GM10266 (cell line): ENCODE data around the gene GPR84.
A peak's percentile ranks its signal among the peaks of the same experiment; 100 is the strongest.

Experiments
- DNase-seq: peaks from one replicate; pipeline ENCODE4 v3.0.0; 2012; ENCODE audit errors: extremely low spot score
- CTCF ChIP-seq: IDR thresholded peaks from 2 replicates; pipeline ENCODE4 v1.5.1; 2012; ENCODE audit warnings: mild to moderate bottlenecking, low read depth; ENCODE audit not compliant: control insufficient read depth, insufficient read depth; ENCODE audit errors: missing control alignments

GPR84 gene

GRCh38 chr12:54373649-54374561, 9.6 kb upstream of the GPR84 start:
- no peak for TF ChIP-seq CTCF

DNA sequence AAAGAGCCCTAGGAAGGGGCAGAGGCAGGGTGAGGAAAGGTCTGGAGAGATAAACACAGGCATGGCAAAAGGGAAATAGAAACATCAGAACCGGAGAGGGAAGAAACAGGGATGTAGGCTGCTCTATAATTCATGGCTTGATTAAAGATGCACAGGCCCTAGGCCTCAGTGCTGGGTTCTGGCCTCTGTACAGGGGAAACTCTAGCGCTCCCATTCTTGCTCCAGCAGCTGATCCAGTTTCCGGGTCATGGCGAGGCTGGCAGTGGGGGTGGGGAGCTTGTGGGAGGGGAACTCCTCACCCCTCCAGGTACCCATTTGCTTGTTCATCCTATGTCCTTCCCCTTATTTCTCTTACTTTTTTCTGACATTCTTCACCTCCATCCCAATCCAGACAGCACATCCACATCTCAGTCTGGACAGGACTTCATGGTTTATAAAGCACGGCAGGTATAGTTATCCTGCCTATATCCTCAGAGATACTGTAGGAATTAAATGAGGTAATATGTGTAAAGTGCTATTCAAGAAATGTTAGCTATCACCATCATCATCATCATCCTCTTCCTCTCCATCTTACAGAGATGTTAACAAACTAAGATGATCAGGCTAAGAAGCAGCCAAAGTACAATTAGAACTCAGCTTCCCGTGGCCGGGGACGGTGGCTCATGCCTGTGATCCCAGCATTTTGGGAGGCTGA, 8.0 kb upstream of the GPR84 start:
- TF ChIP-seq CTCF = no peak
- DNase-seq = no peak

More at GRCh38 chr12:54373649-54374561, 9.6 kb upstream of the GPR84 start:
- DNase-seq = no peak

- no peak for DNase-seq
- TF ChIP-seq CTCF = no peak
These were observed 7.2 kb upstream of the GPR84 start for GRCh38 chr12:54371328-54372112.

DNA sequence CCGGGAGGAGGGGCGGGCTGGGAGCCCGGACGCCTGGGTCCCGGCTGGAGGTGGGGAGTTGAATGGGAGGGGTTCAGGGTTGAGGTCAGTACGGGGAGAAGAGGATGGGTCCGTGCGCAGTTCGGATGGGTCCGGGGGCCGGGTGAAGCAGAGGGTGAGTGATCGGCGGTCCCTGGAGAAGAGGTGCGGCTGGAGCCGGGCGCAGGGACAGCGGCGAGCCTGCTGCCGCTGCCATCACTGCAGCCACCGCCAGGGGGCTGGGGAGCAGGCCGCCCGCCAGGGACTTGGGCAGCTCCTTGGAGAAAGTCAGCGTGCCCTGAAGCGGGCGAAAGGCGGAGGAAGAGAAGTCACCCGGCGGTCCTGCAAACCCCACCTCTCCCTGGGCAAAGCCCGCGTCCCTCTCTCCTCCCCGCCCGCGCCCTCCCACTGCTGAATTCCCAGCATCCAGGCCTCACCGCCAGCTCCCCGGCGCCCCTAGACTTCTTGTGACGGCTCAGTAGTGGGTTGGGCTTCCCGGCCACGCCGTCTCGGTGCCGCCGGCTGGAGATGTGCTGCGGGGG, 6.0 kb upstream of the GPR84 start:
- no peak for DNase-seq
- no peak for TF ChIP-seq CTCF

DNA sequence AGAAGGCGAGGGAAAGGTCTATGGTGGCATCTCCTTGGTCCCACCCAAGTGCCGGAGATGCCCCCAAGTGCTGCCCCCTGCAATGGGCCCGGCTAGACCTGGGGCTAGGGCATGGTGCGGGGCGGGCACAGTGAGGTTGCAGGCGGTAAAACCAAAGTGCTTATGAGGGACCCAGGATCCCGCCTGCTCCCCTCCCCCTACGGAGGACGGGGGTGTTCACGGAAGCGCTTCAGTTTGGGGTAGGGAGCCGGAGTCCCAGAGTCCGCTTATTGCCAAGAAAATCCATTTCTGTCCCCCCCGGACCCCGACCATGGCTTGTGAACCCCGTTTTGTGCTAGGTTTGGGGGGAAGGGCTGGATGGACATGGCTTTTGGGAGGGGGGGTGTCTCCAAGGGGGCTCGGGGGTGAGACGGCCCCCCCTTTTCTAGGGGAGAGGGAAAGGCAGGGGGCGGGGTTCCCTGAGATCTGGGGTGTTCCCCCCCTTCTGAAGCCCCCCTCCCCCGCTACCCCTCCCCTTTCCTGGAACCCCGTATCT, 5.4 kb upstream of the GPR84 start:
- no peak for TF ChIP-seq CTCF
- no peak for DNase-seq

DNA sequence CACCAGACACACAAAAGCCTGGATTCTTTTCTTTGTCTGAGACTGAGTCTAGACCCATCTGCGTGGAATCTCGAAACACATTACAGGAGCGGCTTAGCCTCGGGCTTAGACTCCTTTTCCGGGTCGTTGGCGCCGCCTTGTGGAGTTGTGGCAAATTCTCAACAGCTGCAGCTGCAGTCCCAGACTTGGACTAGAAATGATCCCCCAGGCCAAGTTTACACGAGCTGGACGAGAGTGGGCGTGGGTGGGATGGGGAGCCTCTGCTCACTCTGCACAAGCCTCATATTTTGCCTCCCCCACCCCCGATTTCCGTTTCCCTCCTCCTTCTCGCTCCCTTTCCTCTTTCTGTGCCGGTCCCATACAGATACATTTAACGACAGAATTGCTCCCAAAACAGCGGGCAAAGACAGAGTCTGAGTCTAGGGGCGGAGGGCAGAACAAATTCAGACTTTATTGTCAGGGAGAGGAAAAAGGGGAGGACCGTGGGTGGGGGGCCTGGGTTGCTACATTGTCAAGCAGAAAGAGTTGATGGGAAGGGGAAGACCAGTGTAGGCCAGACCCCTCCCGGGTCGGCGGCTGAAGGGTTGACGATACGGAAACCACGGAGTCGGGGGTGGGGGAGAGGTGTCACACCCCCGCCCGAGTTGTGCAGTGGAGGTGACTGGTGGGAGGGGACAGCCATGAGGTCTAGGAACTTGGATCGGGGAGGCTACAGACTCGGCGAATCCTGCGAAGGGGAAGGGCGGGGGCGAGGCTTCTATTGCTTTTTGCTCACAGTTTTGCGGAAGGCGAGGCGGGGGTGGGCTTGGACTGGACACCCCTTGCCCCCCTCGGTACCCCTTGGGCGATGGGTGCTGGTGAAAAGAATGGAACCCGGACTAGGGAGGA, 4.7 kb upstream of the GPR84 start:
- DNase-seq = peak; percentile 88
- TF ChIP-seq CTCF = peak; percentile 90
